GM18519 (cell line): Measurements from ENCODE around the gene TNS3.
A peak's percentile ranks its signal among the peaks of the same experiment; 100 is the strongest.
"Not testable (repeated sequence)": the region's sequence is repeated elsewhere in the genome, so short reads cannot be mapped to it uniquely, and the experiment has no call there.

Source experiments
- ATAC-seq: cut with Tn5 transposase; IDR thresholded peaks from one replicate; pipeline ENCODE4 v1.9.1; 2021; ENCODE audit warnings: mild to moderate bottlenecking, moderate library complexity; ENCODE audit not compliant: unreplicated experiment, low FRiP score

TNS3 gene

DNA sequence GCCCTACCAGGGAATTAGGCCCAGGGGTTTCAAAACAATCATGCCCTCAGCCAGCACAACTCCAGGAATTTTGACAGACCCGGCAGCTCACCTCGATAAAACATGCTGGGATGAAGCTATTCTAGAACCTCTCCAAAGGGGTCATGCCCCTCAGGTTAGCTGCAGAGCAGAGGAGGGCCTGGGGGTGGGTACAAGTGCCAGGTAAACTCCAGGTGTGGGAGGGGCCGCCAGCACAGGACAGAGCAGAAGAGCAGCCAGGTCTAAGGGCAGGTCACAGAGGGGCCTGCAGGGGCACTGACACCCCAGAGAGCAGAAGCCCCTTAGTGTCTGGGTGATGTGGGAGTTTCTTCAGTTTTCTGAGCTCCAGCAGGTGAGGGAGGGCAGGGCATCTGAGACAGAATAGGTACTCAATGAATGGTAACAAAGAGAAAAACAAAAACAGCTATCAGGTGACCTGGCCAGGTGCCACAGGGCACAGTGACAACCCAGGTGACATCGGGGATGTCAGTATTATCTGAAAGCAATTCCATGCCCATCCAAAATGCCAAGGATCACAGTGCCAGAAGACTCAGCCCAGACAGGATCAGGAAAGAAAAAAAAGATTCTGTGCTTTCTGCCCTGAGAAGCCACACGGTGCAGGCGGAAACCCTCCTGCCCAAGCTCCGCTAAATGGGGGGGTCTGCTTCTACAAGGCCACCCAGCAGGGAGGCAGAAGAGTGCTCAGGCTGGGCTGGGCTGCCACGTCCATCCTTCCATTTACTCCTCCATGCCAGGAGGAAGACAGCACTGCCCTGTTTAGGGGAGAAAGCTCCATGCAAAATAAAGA, 104.5 kb downstream of the TNS3 start:
- ATAC-seq, result no peak

DNA sequence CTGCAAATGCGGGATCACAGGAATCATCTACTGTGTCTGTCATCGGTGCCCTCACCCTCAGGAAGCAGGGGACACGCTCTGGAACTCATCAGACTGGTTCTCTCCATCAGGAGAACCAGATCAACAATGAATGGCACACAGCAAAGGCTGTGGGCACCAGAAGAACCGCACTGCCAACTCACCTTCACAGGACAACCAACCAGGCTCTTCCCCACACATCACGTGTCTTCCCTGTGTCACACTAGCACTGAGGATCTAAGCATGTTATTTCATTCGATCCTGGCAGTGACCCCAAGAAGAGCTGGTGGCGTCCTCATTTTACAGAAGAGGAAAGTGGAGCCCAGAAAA, 106.1 kb downstream of the TNS3 start:
- no peak for ATAC-seq

DNA sequence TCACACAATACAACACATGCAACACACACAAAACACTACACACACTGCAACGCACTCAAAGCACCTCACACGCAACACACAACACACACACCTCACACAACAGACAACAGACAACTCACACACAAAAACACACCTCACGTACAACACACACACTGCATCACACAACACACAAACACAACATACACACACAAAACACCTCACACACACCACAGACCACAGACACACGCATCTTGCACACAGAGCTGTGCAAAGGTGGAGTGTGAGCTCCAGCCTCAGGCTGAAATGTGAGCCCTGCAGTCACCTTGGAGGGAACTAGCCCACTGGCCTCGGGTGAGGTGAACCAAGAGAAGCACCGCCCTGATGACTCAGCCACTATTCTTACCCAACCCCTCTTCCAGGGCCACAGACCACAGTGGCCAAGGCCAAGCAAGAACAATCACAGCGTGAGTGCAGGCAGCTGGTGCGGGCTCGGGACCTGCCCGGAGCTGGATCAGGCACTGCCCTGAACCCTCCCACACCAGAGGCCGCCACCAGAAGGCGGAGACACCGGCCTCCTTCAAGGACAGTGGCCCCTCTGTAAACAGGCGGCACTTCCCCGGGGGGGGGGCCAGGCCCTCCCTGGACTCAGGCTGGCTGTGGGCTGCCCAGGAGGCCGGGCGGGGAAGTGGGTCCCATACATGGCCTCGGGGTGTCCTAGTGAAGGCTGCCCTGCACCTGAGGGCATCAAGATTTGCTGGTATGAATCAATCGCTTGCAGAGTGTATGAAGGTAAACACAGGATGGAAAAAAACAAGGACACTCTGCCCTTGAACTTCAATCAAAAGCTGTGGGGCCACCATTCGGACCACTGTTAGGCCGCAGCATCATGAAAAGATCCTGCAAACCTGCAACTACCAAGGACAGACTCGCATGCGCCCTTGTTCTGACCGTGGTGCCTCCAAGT, 106.7 kb downstream of the TNS3 start:
- ATAC-seq, result peak; percentile 82

DNA sequence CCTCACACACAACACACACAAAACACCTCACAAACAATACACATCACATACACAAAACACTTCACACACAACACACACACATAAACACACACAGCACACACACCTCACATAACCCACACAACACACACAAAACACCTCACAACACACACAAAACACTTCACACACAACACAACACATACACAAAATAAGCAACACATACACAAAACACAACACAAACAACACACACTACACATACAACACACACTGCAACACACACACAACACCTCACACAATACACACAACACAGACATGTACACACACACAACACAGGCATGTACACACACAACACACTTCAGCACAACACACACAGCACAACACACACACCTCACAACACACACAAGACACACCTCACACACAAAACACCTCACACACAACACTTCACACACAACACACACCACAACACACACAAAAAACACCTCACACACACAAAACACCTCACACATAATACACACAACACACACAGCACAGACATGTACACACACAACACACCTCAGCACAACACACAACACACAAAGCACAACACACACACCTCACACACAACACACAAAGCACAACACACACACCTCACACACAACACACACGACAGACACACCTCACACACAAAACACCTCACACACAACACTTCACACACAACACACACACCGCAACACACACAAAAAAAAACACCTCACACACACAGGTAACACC, 107.5 kb downstream of the TNS3 start:
- ATAC-seq, result no peak

DNA sequence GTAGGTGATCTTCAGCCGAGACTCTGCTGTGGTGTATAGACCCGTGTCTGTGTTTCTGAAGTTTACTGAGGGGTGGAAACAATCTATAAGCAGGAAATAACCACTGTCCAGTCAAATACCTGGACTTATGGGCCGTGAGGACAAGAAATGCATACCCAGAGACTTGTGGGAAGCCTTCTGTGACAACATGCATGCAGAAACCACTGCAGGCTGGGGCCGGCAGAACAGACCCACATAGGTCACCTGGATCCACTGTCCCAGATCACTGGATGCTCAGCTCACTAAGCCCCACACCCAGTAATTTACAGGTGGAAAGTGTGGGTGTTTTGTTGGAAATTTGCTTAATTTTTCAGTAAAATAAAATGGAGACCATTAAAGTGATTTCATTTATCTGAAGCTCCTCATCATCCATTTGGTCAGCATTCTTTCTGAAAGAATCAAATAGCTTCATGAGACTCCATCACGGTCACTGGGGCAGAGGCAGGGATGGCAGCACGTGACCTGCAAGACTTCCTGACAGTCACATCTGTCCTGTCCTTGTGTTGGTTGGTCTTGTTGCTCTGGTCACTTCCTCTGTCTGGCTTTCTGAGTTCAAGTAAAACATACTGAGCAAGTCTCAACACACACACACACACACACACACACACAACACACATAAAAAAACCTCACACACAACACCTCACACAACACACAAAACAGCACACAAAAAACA, 108.3 kb downstream of the TNS3 start:
- no peak for ATAC-seq

DNA sequence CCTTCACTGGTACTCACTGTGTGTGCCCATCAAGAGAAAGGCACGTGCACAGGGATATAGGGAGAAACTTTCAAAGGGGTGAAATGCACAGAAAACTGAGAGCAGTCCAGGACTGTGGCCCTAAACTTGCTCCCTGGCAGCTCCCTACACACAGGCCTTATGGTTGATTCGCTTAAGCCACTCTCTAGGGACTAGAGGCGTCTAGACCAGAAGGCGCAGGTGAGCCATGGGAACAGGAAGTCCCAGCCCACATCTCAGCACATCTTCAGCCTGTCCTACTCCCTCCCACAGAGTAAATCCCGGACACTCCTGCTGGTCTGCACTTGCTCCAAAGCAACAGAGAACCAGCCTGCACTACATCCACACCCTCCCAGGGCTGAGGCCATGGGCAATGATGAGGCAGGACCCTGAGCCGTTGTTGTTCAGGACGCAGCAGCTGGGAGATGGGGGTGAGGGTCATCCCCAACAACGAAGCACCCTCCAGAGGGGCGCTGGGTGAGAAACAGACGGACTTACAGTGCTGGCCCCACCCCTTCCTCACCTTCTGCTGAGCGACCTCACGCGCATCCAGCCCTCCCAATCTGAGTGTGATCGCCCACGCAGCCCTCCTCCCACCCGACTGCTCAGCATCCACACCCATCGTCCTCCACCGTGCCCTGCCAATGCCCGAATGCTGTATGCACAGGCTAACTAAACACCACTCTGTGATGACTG, 109.3 kb downstream of the TNS3 start:
- no peak for ATAC-seq

DNA sequence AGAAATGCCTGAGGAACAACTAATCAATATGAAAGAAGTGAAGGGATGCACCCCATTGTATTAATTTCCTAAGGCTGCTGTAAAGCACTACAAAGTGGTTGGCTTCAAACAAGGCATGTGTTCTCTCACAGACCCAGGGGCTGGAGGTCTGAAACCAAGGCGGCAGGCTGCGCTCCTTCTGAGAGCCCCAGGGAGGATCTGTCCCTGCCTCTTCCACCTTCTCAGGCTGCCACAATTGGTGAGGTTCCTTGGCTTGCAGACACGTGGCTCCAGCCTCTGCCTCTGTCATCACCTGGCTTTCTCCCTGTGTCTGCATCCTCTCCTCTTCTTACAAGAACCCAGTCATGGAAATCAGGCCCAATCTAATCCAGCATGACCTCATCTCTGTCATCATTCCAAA, 110.1 kb downstream of the TNS3 start:
- ATAC-seq, result no peak

DNA sequence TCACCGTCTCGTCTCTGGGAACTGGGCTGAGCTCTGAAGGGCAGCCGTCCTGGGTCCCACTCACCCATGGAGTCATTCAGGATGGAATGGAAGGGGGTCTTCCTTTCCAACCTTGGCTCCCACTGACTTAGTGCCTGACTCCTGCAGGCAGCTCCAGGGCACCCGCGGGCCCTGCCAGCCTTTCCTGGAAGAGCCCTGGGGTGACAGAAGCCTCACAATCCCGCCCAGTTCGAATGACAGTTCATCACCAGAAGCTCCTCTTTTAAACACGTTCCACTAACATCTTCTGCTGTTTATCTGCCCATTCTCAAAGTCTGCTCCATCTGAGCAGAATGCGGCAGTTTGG, 110.6 kb downstream of the TNS3 start:
- no peak for ATAC-seq

DNA sequence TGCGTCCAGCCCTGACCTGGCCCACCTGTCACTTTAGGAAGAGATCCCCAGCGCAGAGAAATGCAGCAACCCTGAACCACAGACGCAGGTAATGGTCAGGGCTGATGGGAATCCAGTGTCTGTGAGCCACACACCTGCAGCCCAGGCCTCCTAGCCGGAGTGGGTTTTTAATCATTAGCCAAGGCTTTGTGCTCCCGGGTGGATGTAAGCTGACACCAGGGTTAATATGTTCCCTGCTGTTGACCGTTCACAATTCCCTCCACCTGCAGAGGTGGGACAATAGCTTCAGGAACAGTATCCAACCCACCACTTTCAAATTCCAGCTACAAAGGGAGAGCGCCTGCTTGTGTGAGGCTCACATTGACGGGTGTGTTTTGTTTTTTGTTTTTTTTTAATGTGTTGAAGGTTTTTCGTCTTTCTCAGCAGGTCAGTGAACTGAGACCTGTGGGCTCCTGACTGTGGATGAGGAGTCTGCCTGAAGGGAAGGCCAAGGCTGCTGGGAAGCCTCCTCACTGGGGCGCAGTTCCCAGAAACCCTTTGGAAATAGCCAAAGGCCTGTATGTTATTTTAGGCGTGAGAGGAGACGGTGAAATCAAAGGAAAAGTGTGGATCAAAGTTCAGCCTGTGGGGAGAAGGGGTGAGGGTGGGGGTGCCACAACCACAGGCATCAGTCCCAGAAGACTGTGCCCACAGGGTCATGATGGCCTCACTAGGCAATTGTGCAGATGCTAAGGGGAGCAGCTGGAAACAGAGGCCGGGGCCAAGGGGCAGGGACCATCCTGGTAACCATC, 111.1 kb downstream of the TNS3 start:
- ATAC-seq, result no peak

DNA sequence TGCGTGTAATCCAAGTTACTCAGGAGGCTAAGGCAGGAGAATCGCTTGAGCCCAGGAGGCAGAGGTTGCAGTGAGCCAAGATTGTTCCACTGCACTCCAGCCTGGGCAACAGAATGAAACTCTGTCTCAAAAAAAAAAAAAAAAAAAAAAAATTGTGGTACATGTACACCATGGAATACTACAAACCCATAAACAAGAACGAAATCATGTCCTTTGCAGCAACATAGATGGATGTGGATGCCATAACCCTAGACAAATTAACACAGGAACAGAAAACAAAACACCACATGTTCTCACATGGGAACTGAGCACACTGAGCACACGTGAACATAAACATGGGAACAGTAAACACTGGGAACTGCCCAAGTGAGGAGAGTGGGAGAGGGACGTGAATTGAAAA, 112.1 kb downstream of the TNS3 start:
- ATAC-seq, result not testable (repeated sequence)

DNA sequence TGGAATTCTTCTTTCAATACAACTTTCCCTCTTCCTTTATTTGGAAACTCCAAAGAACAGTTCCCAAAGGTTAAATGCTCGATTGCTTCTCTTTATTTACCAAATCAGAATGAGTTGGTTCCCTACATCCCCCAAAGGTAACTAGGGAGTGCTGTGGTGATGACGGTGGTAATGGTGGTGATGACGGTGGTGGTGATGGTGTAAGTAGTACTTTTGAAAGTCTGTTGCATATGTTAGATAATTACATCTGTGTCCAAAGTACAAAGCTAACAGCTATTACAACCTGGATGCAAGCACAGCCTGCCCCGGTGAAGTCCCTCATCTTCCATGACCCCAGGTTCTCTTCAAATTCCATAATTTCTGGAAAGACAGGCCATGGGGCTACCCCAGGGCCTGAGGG, 115.1 kb downstream of the TNS3 start:
- no peak for ATAC-seq

DNA sequence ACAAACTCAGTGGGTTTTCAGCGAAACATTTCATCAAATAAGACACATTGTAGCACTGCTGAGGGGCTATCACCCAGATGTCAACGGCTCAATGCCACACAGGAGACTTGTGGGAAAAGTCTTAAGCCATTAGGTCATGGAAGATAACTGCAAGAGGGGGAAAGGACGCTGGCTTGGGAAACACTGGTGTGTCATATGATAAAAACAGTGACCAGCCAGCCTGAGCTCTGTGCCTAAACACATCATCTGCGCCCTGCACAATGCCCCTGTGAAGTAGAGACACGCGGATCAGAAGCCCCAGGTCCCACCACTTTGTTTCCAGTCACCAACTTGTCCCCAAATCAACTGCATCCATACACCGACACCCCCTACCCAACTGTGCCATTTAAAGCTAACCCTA, 116.7 kb downstream of the TNS3 start:
- ATAC-seq, result no peak

DNA sequence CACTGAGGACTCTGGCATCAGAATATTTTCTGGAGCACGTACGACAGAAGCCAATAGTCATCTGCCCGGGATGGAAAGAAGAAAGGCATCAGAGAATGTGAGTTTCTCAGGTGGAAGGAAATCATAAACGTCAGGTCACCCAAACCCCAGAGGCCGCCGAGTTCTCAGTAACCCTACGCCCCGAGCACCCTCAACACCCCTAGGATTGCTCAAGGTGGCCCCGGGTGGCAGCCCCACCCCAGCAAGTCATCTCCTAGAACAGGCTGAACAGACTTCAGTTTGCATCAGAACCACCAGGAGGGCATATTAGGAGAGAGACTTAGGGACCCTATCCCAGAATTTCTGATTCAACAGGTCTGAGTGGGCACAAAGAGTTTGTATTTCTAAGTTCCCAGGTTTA, 117.6 kb downstream of the TNS3 start:
- ATAC-seq, result no peak

DNA sequence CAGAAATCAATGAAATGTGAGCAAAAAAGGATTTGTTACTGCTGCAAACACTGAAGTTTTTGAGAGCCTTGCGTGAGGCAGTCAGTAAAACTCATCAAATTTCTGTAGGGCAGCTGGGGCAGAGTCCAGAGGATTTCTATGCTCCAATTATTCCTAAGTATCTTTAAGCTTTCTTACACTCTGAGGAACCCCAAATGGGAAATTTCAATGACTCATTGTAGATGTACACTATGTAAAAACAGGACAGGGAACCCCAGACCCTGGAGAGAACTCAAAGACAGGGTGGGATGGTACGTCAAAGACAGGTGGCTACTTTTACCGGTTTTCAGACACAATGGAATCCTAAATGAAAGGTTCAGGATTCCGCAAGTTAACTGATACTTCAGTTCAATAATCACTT, 120.2 kb downstream of the TNS3 start:
- ATAC-seq, result no peak

DNA sequence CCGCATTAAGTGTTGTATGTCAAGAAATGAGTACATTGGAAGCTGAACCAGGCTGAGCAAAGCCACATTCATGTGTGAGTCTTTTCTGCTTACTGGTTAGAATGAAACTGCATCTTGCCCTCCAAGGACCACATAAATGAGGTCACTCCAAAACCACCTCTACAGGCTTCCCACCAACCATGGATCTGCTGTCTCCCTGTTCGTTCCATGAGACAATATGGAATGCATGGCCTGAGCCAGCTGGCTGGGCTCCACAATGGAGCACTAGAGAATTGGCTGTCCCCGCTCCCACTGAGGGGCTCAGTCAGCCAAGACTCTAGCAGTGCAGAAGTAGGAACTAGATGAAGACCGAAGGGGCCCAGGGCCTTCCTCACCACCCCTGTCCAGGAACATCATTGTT, 120.8 kb downstream of the TNS3 start:
- ATAC-seq, result no peak

DNA sequence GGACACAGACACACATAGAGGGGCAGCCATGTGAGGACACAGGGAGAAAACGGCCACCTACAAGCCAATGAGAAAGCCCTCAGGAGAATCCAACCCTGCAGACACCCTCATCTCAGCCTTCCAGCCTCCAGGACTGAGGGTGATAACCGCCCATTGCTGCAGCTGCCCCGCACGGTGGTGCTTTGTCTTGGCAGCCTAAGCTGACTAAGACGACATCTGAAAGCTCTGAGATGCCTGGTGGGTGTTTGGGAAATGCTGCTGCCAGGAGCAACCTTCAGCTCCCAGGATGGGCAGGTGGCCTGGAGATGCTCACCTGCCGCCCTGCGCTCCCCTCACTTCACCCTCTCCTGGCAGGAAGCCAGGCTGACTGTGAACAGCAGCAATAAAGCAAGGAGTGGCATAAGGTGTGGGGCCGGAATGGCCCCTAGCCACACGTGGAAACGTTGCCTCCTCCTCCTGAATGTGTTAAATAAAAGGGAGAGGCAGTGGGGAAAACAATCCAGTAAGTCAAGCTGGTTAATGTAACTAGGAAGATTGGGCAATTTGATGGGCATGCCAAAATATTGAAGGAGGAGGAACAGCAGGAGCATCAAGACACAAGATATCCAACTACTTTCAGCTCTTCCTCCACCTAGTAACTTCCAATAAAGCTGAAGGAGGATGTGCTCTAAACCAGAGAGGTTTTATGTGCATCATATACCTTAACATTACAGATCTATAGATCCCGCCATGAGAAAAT, 121.5 kb downstream of the TNS3 start:
- no peak for ATAC-seq

DNA sequence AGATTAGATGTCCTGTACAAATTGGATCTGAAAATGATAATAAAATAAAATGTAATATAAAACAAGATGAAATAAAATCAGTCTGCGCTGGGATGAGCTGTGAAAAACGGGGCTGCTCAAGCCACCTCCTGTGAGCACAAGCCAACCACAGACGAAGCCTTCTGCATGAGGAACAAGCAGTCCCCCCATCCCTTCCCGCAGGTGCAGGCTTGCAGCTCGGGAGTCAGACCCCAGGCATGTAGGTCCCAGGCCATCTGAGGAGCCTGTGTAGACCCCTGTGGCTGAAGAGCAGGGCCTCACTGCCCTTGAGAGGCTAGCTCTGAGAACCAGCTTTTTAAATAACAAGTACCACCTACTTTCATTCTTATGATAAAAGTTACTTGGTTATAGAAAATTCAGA, 123.4 kb downstream of the TNS3 start:
- no peak for ATAC-seq

DNA sequence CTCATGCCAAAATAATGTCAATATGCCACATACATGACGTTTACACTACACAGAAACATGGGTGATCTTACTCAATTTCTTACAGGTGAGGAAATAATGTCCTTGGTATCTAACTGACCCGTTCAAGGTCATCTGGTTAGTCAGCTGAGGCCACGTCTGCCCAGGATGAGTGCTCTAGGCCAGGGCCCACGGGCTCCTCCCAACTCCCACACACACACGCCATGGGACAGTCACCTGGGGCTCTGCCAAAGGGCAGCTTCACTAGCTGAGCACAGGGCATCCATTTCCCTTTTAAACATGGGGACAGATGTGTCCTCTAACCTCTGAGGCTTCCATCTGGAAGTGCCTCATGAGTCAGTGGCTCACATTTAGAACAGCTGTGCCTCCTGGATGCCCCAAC, 123.9 kb downstream of the TNS3 start:
- no peak for ATAC-seq
